ENCODE data around the gene GM2A.
"Not testable (repeated sequence)": the region's sequence is repeated elsewhere in the genome, so short reads cannot be mapped to it uniquely, and the experiment has no call there.

- TF ChIP-seq CTCF, POLR2A (IDR thresholded peaks at IDR 0.05): not testable (repeated sequence)
Observed at GRCh38 chr5:151309266-151309665, 56.3 kb downstream of the GM2A start.

All from right lobe of liver (tissue), 4 donors.